GM12878 (cell line): ENCODE results near the gene MYOCD. TPM values are rescaled to one million over a fixed set of nuclear protein-coding genes. Genes with fewer than 3 reads are reported as not detected.

Experiments
- ATAC-seq: fragments of 200-7000 bp; cut with Tn5 transposase; 3 replicates; pipeline ENCODE4 v1.9.1; 2020; ENCODE audit warnings: mild to moderate bottlenecking, moderate library complexity
- BruUV-seq: library from RNA; stranded (reverse); fragments of 400-500 nt; replicated peaks from 2 replicates; lab custom pipeline; 2021; lab: Mats Ljungman, UMichigan
- CTCF ChIA-PET: fragments of 300-600 bp; sonication (Branson Sonifier 250); formaldehyde crosslinking; extraction: SDS; loops from one replicate; lab custom pipeline; 2021; ENCODE audit warnings: inconsistent platforms; lab: Yijun Ruan, JAX
- POLR2A ChIA-PET: fragments of 350-600 bp; formaldehyde crosslinking; extraction: SDS; loops from one replicate; lab custom pipeline; 2021; ENCODE audit warnings: inconsistent platforms; lab: Charles Lee
- RAD21 ChIA-PET: fragments of 300-600 bp; sonication (Branson Sonifier 250); formaldehyde crosslinking; loops from one replicate; lab custom pipeline; 2023; ENCODE audit warnings: antibody characterized with exemption; ENCODE audit not compliant: unreplicated experiment; lab: Charles Lee
- SMC1A ChIA-PET: fragments of 300-600 bp; sonication (Branson Sonifier 250); formaldehyde crosslinking; loops from one replicate; lab custom pipeline; 2023; ENCODE audit not compliant: unreplicated experiment, uncharacterized antibody; lab: Charles Lee
- DNase-seq: peaks from one replicate; pipeline ENCODE4 v3.0.0-alpha.2; 2011; ENCODE audit warnings: low read depth, low spot score
- FAIRE-seq: peaks from 3 replicates; lab custom pipeline; 2011; peaks lifted over from hg19 to GRCh38; lab: Jason Lieb, UNC
- H2AFZ ChIP-seq: 2 replicates; pipeline ENCODE4 v1.6.0; 2011; ENCODE audit warnings: low read depth, low read length, control low read depth; ENCODE audit not compliant: control insufficient read depth
- H3K27ac ChIP-seq: 2 replicates; pipeline ENCODE4 v1.5.1; 2011; ENCODE audit warnings: control low read depth; ENCODE audit not compliant: control insufficient read depth, insufficient read depth
- H3K27me3 ChIP-seq, 2 experiments: replicated peaks in 1 of 2; 2 replicates each; pipeline versions ENCODE4 v1.6.0 to v1.6.1; 2011; ENCODE audit warnings: low read length in 1 of 2; ENCODE audit not compliant: control insufficient read depth in 2 of 2, insufficient read depth in 2 of 2
- H3K36me3 ChIP-seq, 2 experiments: 2 replicates each; pipeline ENCODE4 v1.5.1; 2011; ENCODE audit warnings: low read length in 1 of 2; ENCODE audit not compliant: control insufficient read depth in 2 of 2, insufficient read depth in 2 of 2
- H3K4me1 ChIP-seq: 2 replicates; pipeline ENCODE4 v1.6.1; 2011; ENCODE audit warnings: mild to moderate bottlenecking, low read length, moderate library complexity, mixed read lengths; ENCODE audit not compliant: control insufficient read depth, insufficient read depth
- H3K4me2 ChIP-seq: 2 replicates; pipeline ENCODE4 v1.6.0; 2011; ENCODE audit warnings: control low read depth; ENCODE audit not compliant: control insufficient read depth, insufficient read depth
- H3K4me3 ChIP-seq: fragments of 200-600 bp; sonication (generic); 2 replicates; pipeline ENCODE4 v1.5.1; 2016
- H3K79me2 ChIP-seq: 2 replicates; pipeline ENCODE4 v1.6.0; 2011; ENCODE audit warnings: low read length; ENCODE audit not compliant: control insufficient read depth, insufficient read depth
- H3K9ac ChIP-seq: 2 replicates; pipeline ENCODE4 v1.8.0; 2011; ENCODE audit warnings: low read length, control low read depth, mixed read lengths; ENCODE audit not compliant: control insufficient read depth, insufficient read depth
- H3K9me3 ChIP-seq: replicated peaks from 3 replicates; pipeline ENCODE4 v1.5.1; 2011; ENCODE audit warnings: mild to moderate bottlenecking, low read length; ENCODE audit not compliant: control insufficient read depth, insufficient read depth
- H4K20me1 ChIP-seq: 2 replicates; pipeline ENCODE4 v1.6.0; 2011; ENCODE audit not compliant: control insufficient read depth, insufficient read depth
- BCL3 ChIP-seq: IDR thresholded peaks from 2 replicates; pipeline ENCODE4 v1.6.1; 2011; ENCODE audit warnings: borderline replicate concordance, low read depth, mild to moderate bottlenecking, moderate library complexity, low read length; ENCODE audit not compliant: insufficient read depth, poor library complexity, severe bottlenecking
- CBX5 ChIP-seq: sonication (generic); IDR thresholded peaks from 2 replicates; pipeline ENCODE4 v1.6.1; 2016; ENCODE audit warnings: low read depth, moderate library complexity, mild to moderate bottlenecking, inconsistent platforms
- ETV6 ChIP-seq, 2 experiments: fragments of 450-650 bp in 1 of 2; IDR thresholded peaks in 1 of 2; conservative IDR thresholded peaks in 1 of 2; 2 replicates each; pipeline ENCODE4 v1.6.1; 2014; ENCODE audit warnings: antibody characterized with exemption in 1 of 2, borderline replicate concordance in 1 of 2, low read depth in 1 of 2, mild to moderate bottlenecking in 1 of 2, moderate library complexity in 1 of 2
- MTA2 ChIP-seq: fragments of 450-650 bp; IDR thresholded peaks from 2 replicates; pipeline ENCODE4 v1.6.1; 2016; ENCODE audit warnings: low read depth, mild to moderate bottlenecking, moderate library complexity
- MYB ChIP-seq: fragments of 150-350 bp; IDR thresholded peaks from 2 replicates; pipeline ENCODE4 v1.6.1; 2014; ENCODE audit warnings: mild to moderate bottlenecking, low read depth, low read length, borderline replicate concordance
- NR2C1 ChIP-seq: fragments of 450-650 bp; IDR thresholded peaks from 2 replicates; pipeline ENCODE4 v1.6.1; 2017; ENCODE audit warnings: antibody characterized with exemption, mild to moderate bottlenecking, moderate library complexity
- PRDM15 ChIP-seq: fragments of 450-650 bp; formaldehyde crosslinking; IDR thresholded peaks from 2 replicates; pipeline ENCODE4 v1.4.0; 2020; ENCODE audit warnings: mild to moderate bottlenecking, moderate library complexity
- RELA ChIP-seq: fragments of 450-650 bp; IDR thresholded peaks from 2 replicates; pipeline ENCODE4 v1.8.0; 2014; ENCODE audit warnings: borderline replicate concordance; ENCODE audit not compliant: partially characterized antibody
- SKIL ChIP-seq: fragments of 450-650 bp; IDR thresholded peaks from 2 replicates; pipeline ENCODE4 v1.6.1; 2017; ENCODE audit warnings: mild to moderate bottlenecking, low read depth, inconsistent platforms; ENCODE audit not compliant: poor library complexity, severe bottlenecking
- SMAD5 ChIP-seq: IDR thresholded peaks from 2 replicates; pipeline ENCODE4 v1.6.1; 2016; ENCODE audit warnings: antibody characterized with exemption, low read depth
- SP1 ChIP-seq: IDR thresholded peaks from one replicate; pipeline ENCODE4 v1.6.1; 2011; ENCODE audit warnings: low read depth, low read length
- SPI1 ChIP-seq: IDR thresholded peaks from 2 replicates; pipeline ENCODE4 v1.6.1; 2011; ENCODE audit warnings: low read depth, mild to moderate bottlenecking, low read length, moderate library complexity, borderline replicate concordance; ENCODE audit not compliant: insufficient read depth
- WGBS: methylation state at CpG from one replicate; pipeline ENCODE4 v1.1.6; 2016; ENCODE audit warnings: low lambda C conversion rate; ENCODE audit not compliant: insufficient replicate concordance, insufficient coverage; ENCODE audit errors: missing lambda C conversion rate; 5-methylcytosine and 5-hydroxymethylcytosine counted together
- in situ Hi-C: fragments of 300-500 bp; cut with MboI; formaldehyde crosslinking; loops from 9 replicates; pipeline ENCODE4 v1.14.3; 2018; ENCODE audit warnings: mixed read lengths
- intact Hi-C: fragments of 100-400 bp; cut with micrococcal nuclease; formaldehyde crosslinking; loops from one replicate; pipeline ENCODE4 v1.14.2; 2022; ENCODE audit not compliant: unreplicated experiment
- polyA plus RNA-seq, 11 experiments: library from polyadenylated mRNA; depleted of rRNA in 4 of 11; unstranded in 6 of 11; stranded (reverse) in 5 of 11; fragments of >200 nt; fragmentation: Nextera tagmentation in 4 of 11; fragmentation: Illumina TruSeq in 1 of 11; extraction: Ambion mirVana in 4 of 11; extraction: Trizol in 1 of 11; gene quantifications; 1 replicate in 1 of 11; 2 replicates in 10 of 11; pipeline versions ENCODE4 v1.2.1 to v1.2.3, GENCODE V29; 2011 to 2016; ENCODE audit warnings: inconsistent platforms in 2 of 11, missing spikeins in 2 of 11, low read depth in 1 of 11
- total RNA-seq, 4 experiments: library from RNA; depleted of rRNA in 3 of 4; stranded (reverse); fragments of >200 nt in 3 of 4; fragmentation: Illumina TruSeq in 1 of 4; extraction: Trizol in 1 of 4; gene quantifications; 2 replicates each; pipeline versions ENCODE4 v1.2.1 to v1.2.3, GENCODE V29; 2013 to 2021
- TF ChIP-seq, protein P1 (sequence below): IDR thresholded peaks from 2 replicates; pipeline ENCODE4 v1.6.1; 2011; ENCODE audit warnings: low read depth, low read length, improper control_type of control experiment, borderline replicate concordance

The MYOCD gene
- total and polyA plus RNA-seq, 10 of the 15 experiments (the other 5 are each of a cell fraction or from before 2014, with no cell fraction given), result not detected

- TF ChIP-seq SPI1 (no peak), MYB (no peak), ETV6 (conservative IDR thresholded peaks at IDR 0.05 in 1 of 2, IDR thresholded peaks at IDR 0.05 in 1 of 2; ENCODE audit: borderline replicate concordance in 1 of 2, low read depth in 1 of 2) (no peak), SMAD5 (no peak), NR2C1 (no peak), BCL3 (no peak)
- TF ChIP-seq, protein P1, sequence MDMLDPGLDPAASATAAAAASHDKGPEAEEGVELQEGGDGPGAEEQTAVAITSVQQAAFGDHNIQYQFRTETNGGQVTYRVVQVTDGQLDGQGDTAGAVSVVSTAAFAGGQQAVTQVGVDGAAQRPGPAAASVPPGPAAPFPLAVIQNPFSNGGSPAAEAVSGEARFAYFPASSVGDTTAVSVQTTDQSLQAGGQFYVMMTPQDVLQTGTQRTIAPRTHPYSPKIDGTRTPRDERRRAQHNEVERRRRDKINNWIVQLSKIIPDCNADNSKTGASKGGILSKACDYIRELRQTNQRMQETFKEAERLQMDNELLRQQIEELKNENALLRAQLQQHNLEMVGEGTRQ, result no peak
These were observed 34.6 kb upstream of the MYOCD start (continued) for GRCh38 chr17:12631076-12631475.

DNA sequence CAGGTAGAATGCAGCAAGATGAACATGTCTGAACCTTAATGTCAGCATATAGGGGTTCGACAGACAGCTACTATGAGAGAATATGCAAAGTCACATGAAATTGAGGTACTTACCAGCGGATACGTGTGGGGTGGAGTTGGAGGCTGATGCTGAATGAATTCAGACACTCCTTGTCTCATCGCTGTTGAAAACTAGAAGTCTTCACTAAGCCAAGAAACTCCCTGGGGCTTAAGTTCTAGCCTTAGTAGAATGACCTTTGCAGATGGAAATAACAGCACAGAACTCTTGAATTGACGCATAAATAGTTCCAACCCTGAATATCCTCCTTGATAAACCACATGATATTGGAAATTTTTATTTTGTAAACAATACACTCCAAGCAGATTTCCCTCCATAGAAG, 32.9 kb upstream of the MYOCD start:
- no TSS peak for BruUV-seq
- 21% methylated on average over 5 of the region's 5 CpGs for WGBS
- no peaks in the 10 kb centered on the region for H3K36me3 ChIP-seq
- TF ChIP-seq MTA2, result no peak
- no peak for TF ChIP-seq BCL3
- TF ChIP-seq SP1, result no peak
- no peak for TF ChIP-seq SKIL
- TF ChIP-seq RELA, result no peak
- no peak for TF ChIP-seq CBX5
- TF ChIP-seq PRDM15 (CRISPR knock-in tag), result no peak

More for the DNA sequence above, 32.9 kb upstream of the MYOCD start:
- no peaks in the 10 kb centered on the region for H4K20me1 ChIP-seq
- H3K9ac ChIP-seq, result no peak overlapping the region
- RAD21 ChIA-PET, result no interaction called here
- no peak for ATAC-seq
- SMC1A ChIA-PET, result no interaction called here
- H2AFZ ChIP-seq, result no peak overlapping the region
- no peaks in the 10 kb centered on the region for H3K9me3 ChIP-seq
- intact Hi-C loops (no loop called here), in situ Hi-C loops (no loop called here)
- no peaks in the 10 kb centered on the region for H3K27me3 ChIP-seq
- H3K4me2 ChIP-seq, result no peak overlapping the region
- FAIRE-seq, result no peak
- no peaks in the 10 kb centered on the region for H3K4me1 ChIP-seq
- no peak for DNase-seq
- CTCF ChIA-PET, result no interaction called here
- H3K27ac ChIP-seq, result no peak overlapping the region
- POLR2A ChIA-PET, result no interaction called here
- no peaks in the 10 kb centered on the region for H3K79me2 ChIP-seq
- H3K4me3 ChIP-seq, result no peak overlapping the region
